HepG2 (cell line): Measurements from ENCODE around the gene CFAP300. TPM values are rescaled to one million over a fixed set of nuclear protein-coding genes. Genes with fewer than 3 reads are reported as not detected.

ENCODE experiments used
- AKNA ChIP-seq: sonication (generic); formaldehyde crosslinking; IDR thresholded peaks from 2 replicates; pipeline ENCODE4 v1.4.0; 2020; ENCODE audit warnings: missing genetic modification reagents, borderline replicate concordance
- ATF3 ChIP-seq: sonication (generic); formaldehyde crosslinking; IDR thresholded peaks from 2 replicates; pipeline ENCODE4 v1.4.0; 2020; ENCODE audit warnings: missing genetic modification reagents
- CBFB ChIP-seq: sonication (generic); formaldehyde crosslinking; IDR thresholded peaks from 2 replicates; pipeline ENCODE4 v1.4.0; 2020; ENCODE audit warnings: missing genetic modification reagents
- CCDC6 ChIP-seq: sonication (generic); formaldehyde crosslinking; IDR thresholded peaks from 2 replicates; pipeline ENCODE4 v1.8.1; 2022; ENCODE audit warnings: mild to moderate bottlenecking, missing genetic modification reagents, moderate library complexity
- CENPT ChIP-seq: sonication (generic); formaldehyde crosslinking; IDR thresholded peaks from 2 replicates; pipeline ENCODE4 v1.8.0; 2022; ENCODE audit warnings: low read depth, mild to moderate bottlenecking, moderate library complexity, missing genetic modification reagents
- FOXK2 ChIP-seq: fragments of 450-650 bp; IDR thresholded peaks from 2 replicates; pipeline ENCODE4 v1.6.1; 2016
- FOXP1 ChIP-seq, 2 experiments: fragments of 450-650 bp in 1 of 2; IDR thresholded peaks; 2 replicates each; pipeline ENCODE4 v1.6.1; 2017 to 2018; ENCODE audit warnings: antibody characterized with exemption in 1 of 2
- IKZF5 ChIP-seq: IDR thresholded peaks from 2 replicates; pipeline ENCODE4 v1.6.1; 2018; ENCODE audit warnings: missing genetic modification reagents, mild to moderate bottlenecking, missing compliant biosample characterization
- MAFK ChIP-seq, 2 experiments: IDR thresholded peaks in 1 of 2; conservative IDR thresholded peaks in 1 of 2; 2 replicates each; pipeline ENCODE4 v1.6.1; 2011; ENCODE audit warnings: improper control_type of control experiment in 2 of 2, low read length in 2 of 2
- MYPOP ChIP-seq: sonication (generic); formaldehyde crosslinking; IDR thresholded peaks from 2 replicates; pipeline ENCODE4 v1.8.1; 2023; ENCODE audit warnings: mild to moderate bottlenecking, moderate library complexity, missing genetic modification reagents
- NFATC3 ChIP-seq: sonication (generic); formaldehyde crosslinking; IDR thresholded peaks from 2 replicates; pipeline ENCODE4 v1.5.1; 2020; ENCODE audit warnings: mild to moderate bottlenecking, missing genetic modification reagents
- PCBP2 ChIP-seq: fragments of 200-400 bp; formaldehyde crosslinking; optimal IDR thresholded peaks from 2 replicates; pipeline ENCODE3; 2018; ENCODE audit warnings: low read length, low read depth; ENCODE audit not compliant: poor library complexity, severe bottlenecking
- POLR2AphosphoS5 ChIP-seq: IDR thresholded peaks from 2 replicates; pipeline ENCODE4 v1.6.1; 2012; ENCODE audit warnings: low read depth, low read length
- RBFOX2 ChIP-seq: fragments of 200-400 bp; formaldehyde crosslinking; IDR thresholded peaks from 2 replicates; pipeline ENCODE4 v1.6.1; 2017; ENCODE audit warnings: low read depth, mild to moderate bottlenecking, low read length
- RXRA ChIP-seq: sonication (generic); formaldehyde crosslinking; IDR thresholded peaks from 2 replicates; pipeline ENCODE4 v1.5.1; 2020; ENCODE audit warnings: missing genetic modification reagents
- SATB2 ChIP-seq: sonication (generic); formaldehyde crosslinking; IDR thresholded peaks from 2 replicates; pipeline ENCODE4 v1.5.0; 2020; ENCODE audit warnings: missing genetic modification reagents
- ZNF12 ChIP-seq: sonication (generic); formaldehyde crosslinking; IDR thresholded peaks from 2 replicates; pipeline ENCODE4 v1.5.0; 2020; ENCODE audit warnings: missing genetic modification reagents
- ZNF501 ChIP-seq: sonication (generic); formaldehyde crosslinking; IDR thresholded peaks from 2 replicates; pipeline ENCODE4 v1.5.1; 2020; ENCODE audit warnings: mild to moderate bottlenecking, moderate library complexity, missing genetic modification reagents
- ZNF772 ChIP-seq: sonication (generic); formaldehyde crosslinking; IDR thresholded peaks from 2 replicates; pipeline ENCODE4 v1.5.0; 2020; ENCODE audit warnings: mild to moderate bottlenecking, missing genetic modification reagents
- polyA plus RNA-seq, 8 experiments: library from polyadenylated mRNA; depleted of rRNA in 3 of 8; stranded (reverse) in 7 of 8; unstranded in 1 of 8; fragments of >200 nt; fragmentation: Illumina TruSeq in 4 of 8; extraction: Trizol in 4 of 8; gene quantifications; 2 replicates each; pipeline versions ENCODE4 v1.2.1 to v1.2.3, GENCODE V29; 2011 to 2016; ENCODE audit warnings: low read depth in 4 of 8, missing spikeins in 1 of 8, mixed read lengths in 1 of 8; ENCODE audit not compliant: insufficient read depth in 1 of 8
- total RNA-seq, 5 experiments: library from RNA; depleted of rRNA; stranded (reverse); fragments of >200 nt; fragmentation: Illumina TruSeq; extraction: Trizol; gene quantifications; 2 replicates each; pipeline ENCODE4 v1.2.3, GENCODE V29; 2016; ENCODE audit warnings: low read depth in 1 of 5
- TF ChIP-seq, protein P1 (sequence below): IDR thresholded peaks from 2 replicates; pipeline ENCODE4 v1.6.1; 2016; ENCODE audit warnings: missing genetic modification reagents, missing compliant biosample characterization
- TF ChIP-seq, protein P2 (sequence below): sonication (generic); formaldehyde crosslinking; IDR thresholded peaks from 2 replicates; pipeline ENCODE4 v1.4.0; 2020; ENCODE audit warnings: missing genetic modification reagents

Gene CFAP300
- total and polyA plus RNA-seq, 2 of the 13 experiments (the other 11 are each of a cell fraction or from before 2014, with no cell fraction given): not detected

DNA sequence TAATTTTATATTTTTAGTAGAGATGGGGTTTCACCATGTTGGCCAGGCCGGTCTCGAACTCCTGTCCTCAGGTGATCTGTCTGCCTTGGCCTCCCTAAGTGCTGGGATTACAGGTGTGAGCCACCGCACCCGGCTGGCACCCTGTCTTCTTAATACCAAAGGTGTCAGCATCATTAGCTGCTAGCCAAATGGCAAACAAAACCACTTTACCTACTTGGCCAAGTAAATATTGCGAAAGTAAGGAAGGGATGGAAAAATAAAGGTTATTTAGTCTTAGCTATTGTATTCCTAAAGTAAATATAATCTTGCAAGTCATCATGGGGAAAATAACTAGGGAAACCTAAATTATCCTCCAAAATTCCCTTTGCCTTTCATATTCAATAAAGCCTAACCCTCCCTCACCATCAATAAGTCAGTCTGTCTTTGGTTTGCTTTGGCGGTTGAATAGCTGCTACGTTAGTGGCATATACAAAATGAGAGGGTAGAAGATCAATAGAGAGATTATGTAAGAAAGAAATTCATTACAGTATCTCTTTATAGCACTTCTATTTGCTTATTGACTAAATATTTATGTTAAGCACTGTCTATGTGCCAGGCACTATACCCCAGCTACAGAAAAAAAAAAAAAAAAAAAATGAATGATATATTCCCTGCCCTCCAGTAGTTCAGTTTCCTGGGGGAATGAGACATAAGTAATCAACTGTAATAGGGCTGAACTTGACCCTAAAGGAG lies 40.2 kb upstream of the CFAP300 start (continued):
- TF ChIP-seq AKNA (CRISPR knock-in tag) (no peak), MYPOP (CRISPR knock-in tag) (no peak), RBFOX2 (no peak), PCBP2 (no peak), SATB2 (CRISPR knock-in tag) (peak; percentile 97; the same call in 1 of the 2 replicates), FOXK2 (no peak), RXRA (CRISPR knock-in tag) (peak; percentile 21; the same call in 1 of the 2 replicates), CENPT (CRISPR knock-in tag) (no peak), ATF3 (CRISPR knock-in tag) (no peak), MAFK (conservative IDR thresholded peaks at IDR 0.05 in 1 of 2, IDR thresholded peaks at IDR 0.05 in 1 of 2; ENCODE audit: low read length in 2 of 2) (no peak), ZNF772 (CRISPR knock-in tag) (no peak), NFATC3 (CRISPR knock-in tag) (no peak), ZNF501 (CRISPR knock-in tag) (no peak), CBFB (CRISPR knock-in tag) (peak; percentile 59; the same call in 1 of the 2 replicates), IKZF5 (CRISPR knock-in tag) (no peak), FOXP1 (IDR thresholded peaks at IDR 0.05) (no peak), FOXP1 (CRISPR knock-in tag; IDR thresholded peaks at IDR 0.05) (peak; percentile 88), POLR2AphosphoS5 (no peak), CCDC6 (peak; percentile 54; the same call in 1 of the 2 replicates), ZNF12 (no peak)
- TF ChIP-seq, protein P1, sequence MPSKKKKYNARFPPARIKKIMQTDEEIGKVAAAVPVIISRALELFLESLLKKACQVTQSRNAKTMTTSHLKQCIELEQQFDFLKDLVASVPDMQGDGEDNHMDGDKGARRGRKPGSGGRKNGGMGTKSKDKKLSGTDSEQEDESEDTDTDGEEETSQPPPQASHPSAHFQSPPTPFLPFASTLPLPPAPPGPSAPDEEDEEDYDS (CRISPR knock-in tag): no peak
- TF ChIP-seq, protein P2, sequence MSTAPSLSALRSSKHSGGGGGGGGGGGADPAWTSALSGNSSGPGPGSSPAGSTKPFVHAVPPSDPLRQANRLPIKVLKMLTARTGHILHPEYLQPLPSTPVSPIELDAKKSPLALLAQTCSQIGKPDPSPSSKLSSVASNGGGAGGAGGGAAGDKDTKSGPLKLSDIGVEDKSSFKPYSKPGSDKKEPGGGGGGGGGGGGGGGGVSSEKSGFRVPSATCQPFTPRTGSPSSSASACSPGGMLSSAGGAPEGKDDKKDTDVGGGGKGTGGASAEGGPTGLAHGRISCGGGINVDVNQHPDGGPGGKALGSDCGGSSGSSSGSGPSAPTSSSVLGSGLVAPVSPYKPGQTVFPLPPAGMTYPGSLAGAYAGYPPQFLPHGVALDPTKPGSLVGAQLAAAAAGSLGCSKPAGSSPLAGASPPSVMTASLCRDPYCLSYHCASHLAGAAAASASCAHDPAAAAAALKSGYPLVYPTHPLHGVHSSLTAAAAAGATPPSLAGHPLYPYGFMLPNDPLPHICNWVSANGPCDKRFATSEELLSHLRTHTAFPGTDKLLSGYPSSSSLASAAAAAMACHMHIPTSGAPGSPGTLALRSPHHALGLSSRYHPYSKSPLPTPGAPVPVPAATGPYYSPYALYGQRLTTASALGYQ (CRISPR knock-in tag): peak; percentile 70
